T-helper 9 cell (primary cell): Measurements from ENCODE around the gene CFP.
A peak's percentile ranks its signal among the peaks of the same experiment; 100 is the strongest.
"Not testable (repeated sequence)": the region's sequence is repeated elsewhere in the genome, so short reads cannot be mapped to it uniquely, and the experiment has no call there.

ENCODE experiments used
- DNase-seq: peaks from one replicate; pipeline ENCODE4 v3.0.0-alpha.2; 2020
- total RNA-seq, 2 donors: gene quantifications; one replicate each; lab custom pipeline; 2026; lab: John Stamatoyannopoulos, UW

CFP gene
- total RNA-seq, result 2.2 to 4.8 reads per million in 2 donors

DNA sequence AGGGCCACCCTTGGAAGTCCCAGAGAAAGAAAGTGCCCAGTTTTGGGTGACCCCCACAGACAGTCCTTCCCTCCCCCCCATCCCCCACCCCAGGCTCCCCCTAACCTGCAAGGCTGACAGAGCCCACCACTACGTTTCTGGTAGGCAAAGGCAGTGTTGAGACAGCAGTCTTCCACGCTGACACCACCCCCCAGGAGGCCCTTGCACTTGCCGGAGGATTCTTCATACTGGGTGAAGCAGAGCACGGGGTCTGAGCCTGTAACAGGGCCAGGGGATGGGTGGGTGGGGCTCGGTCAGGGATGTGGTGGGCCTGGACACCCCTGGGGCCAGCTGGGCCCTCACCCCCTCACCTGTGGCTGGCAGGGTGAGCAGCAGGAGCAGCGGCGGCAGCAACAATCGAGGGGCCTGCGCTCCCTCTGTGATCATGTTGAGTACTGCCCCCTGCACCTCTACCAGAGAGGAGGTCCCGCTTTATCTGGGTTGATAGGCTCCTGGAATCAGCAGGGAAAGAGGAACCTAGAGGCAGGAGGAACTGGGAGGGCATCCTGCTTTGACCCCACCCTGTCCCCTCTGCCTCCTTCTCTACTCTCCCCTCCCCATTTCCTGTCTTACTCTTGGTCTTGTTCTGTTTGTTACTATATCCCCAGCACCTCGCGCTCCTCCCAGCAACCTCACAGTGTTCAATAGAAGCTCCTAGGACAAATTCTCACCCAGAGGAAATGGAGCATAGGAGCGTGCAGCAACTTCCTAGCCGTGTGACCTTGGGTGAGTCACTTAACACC, at the start of gene CFP:
CFP (minus strand) TSS at position 512 of the 782 bp plus-strand sequence; CDS start at position 426, 86 bp downstream.
- no peak for DNase-seq

DNA sequence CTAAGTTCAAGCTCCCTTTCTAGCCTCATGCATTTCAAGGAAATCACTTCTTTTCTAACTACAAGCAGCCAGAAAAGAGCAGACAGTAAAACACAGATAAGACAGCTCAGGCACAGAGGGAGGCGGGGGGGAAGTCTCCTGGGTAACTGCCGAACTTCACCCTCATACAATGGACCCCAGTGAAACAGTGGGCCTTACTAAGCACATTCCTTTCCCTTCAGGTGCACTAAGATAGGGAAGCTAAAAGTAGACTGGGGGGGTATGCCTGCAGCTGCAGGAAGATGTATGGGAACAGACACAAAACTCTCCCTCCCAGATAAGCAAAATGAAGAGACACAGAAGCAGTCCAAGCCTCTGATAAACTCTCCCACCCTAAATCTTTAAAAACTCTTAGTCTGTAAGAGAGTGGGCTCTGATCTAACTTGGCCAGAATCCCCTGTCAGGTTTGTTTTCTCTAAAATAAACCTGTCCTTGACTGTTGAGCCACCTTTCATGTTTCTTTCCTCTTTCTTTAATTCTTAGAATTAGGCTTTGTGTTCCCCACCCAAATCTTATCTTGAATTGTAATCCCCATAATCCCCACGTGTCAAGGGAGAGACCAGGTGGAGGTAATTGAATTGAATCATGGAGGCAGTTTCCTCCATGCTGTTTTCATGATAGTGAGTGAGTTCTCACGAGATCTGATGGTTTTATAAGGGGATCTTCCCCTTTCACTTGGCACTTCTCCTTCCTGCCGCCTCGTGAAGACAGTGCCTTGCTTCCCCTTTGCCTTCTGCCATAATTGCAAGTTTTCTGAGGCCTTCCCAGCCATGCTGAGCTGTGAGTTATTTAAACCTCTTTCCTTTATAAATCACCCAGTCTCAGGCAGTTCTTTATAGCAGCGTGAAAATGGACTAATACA, 46.5 kb upstream of the CFP start:
- DNase-seq, result not testable (repeated sequence)

DNA sequence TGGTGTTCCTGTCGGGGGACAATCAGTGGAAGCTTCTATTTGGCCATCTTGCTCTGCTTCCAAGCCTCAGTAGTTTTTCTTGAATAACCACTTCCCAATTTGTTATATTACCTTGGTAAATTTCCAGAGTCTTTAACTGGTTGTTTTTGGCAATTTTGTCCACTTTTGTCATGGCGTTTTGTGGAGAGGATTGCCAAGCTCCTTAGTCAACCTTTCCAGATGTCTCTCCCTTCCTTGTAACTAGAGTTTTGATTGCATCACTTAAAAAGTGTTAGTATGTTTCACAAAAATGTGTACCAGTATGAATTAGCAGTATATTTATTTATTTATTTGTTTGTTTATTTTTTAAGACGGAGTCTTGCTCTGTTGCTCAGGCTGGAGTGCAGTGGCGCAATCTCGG, 45.0 kb upstream of the CFP start:
- DNase-seq, result no peak

DNA sequence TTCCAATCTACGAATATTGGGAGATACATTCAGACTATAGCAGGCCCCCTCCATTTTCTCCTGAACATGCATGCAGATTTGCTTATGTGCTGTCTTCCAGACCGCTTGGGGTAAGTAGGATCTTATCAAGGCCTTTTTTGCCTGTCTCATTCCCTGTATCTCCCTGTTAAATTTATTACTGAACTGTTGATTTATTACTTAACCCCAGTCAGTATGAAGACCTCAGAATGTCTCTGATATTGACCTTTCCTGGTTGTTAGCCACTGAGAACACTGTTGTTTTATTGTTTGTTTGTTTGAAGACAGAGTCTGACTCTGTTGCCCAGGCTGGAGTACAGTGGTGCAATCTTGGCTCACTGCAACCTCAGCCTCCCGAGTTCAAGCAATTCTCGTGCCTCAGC, 36.1 kb upstream of the CFP start:
- not testable (repeated sequence) for DNase-seq

DNA sequence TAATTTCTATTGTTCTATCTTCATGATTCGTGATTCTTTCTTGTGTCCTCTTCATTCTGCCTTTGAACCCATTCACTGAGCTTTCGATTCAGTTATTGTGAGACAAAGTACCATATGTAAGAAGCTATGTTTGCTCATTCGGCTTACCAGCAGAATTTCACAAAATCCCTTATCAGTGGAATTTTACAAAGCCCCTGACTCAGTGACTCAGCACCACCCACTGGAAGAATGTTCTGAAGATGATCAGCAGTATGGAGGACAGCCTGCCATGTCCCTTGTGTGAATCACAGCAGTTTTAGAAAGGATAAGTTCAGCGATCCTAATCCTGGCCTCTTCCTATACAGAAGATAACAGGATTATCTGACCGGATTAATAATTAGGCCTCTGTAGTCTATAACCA, 35.0 kb upstream of the CFP start:
- DNase-seq, result no peak

DNA sequence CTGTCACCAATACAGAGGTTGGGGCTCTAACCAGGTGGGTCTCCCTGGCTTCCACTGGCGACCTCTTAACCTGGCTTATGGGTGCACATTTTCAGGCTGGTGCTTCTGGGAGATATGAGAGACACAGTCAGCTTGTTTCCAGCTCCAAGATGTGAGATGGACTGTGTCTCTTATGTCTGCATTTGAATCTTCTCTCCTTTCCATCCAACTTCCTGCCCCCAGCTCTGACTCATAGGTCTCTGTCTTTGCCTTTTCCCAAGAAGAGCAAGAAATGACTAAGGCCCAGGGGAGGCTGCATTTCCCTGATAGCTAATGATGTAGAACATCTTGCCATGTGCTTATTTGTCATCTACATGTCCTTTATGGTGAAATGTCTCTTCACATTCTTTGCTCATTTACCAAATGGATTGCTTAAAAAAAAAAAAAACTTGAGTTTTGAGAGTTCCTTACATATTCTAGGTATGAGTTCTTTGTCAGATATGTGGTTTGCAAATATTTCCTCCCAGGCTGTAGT, 32.5 kb upstream of the CFP start:
- no peak for DNase-seq

DNA sequence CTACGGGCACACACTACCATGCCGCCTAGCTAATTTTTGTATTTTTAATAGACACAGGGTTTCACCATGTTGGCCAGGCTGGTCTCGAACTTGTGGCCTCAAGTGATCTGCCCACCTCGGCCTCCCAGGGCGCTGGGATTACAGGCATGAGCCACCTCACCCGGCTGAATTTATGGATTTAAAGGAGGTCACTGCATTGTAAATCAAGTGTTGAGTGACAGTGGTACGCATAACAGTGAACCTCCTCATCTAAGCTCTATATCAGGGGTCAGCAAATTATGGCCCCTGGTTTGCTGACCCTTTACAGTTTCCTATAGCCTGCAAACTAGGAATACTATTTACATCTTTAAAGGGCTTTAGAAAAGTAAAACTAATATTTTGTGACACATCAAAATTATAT, 31.8 kb upstream of the CFP start:
- DNase-seq, result no peak

DNA sequence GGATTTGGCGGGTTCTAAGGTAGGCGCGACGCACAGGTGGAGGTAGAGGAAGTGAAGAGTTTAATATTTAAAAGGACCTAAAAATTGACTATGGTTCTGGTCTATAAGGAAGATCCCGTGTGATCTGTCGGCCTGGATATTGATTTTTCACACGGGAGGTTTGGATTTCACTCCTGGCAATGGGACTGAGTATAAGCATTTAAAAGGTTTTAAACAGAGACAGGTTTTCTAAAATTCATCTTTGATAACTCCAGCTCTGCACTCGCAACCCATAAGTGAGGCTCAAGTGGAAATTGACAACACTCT, 29.6 kb upstream of the CFP start:
- DNase-seq, result no peak

DNA sequence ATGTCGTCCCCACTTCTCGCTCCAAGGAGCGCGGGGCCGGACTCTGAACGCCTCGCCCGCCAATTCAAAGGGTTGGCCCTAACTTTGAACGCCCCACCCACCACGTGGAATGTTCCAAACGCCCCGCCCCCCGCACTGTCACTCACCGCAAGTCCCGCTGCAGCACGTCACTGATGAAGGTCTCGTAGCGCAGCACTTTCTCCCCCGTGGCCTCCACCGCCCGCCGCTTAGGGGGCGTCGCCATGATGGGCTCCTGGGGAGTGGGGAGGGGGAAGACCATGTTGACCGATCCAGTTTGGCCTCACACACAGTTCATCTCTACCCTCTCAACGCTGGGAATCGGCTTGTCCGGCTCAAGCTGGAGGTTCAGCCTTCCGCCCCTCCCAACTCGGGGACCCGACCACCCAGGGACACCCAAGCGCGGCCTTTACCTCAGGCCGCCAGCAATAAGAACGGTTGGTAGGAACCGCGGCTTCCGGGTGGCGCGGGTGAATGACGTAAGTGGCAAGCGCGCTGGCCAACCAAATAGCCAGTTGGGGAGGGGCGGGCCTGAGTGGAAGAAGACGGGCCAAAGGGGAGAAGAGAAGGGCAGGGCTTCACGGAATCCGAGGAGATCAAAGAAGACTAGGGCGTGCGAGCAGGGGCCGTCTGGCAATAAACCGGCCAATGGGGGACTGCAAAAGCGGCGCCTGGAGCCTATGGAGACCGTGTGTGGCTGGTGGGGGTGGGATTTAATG, 29.1 kb upstream of the CFP start, which contains the start of gene UXT:
UXT (minus strand) TSS at position 497 of the 737 bp plus-strand sequence; CDS start at position 244, 253 bp downstream.
- peak; percentile 87 for DNase-seq

DNA sequence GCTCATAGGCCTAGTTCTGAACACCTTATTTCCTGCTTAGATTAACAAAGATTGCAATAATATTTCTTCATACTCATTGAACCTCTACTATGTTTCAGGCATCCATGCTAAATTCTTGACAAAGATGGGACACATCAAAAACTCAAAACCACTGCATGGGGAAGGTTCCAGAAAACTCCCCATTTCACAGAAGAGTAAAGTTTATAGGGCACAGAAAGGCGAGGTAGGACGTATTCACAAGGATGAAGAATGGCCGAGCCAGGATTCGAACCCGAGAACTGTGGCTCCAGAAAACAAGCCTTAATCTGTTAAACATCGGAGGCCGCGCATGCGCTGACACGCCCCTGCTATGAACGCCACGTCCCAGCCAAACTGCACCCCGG, 28.6 kb upstream of the CFP start:
- no peak for DNase-seq

DNA sequence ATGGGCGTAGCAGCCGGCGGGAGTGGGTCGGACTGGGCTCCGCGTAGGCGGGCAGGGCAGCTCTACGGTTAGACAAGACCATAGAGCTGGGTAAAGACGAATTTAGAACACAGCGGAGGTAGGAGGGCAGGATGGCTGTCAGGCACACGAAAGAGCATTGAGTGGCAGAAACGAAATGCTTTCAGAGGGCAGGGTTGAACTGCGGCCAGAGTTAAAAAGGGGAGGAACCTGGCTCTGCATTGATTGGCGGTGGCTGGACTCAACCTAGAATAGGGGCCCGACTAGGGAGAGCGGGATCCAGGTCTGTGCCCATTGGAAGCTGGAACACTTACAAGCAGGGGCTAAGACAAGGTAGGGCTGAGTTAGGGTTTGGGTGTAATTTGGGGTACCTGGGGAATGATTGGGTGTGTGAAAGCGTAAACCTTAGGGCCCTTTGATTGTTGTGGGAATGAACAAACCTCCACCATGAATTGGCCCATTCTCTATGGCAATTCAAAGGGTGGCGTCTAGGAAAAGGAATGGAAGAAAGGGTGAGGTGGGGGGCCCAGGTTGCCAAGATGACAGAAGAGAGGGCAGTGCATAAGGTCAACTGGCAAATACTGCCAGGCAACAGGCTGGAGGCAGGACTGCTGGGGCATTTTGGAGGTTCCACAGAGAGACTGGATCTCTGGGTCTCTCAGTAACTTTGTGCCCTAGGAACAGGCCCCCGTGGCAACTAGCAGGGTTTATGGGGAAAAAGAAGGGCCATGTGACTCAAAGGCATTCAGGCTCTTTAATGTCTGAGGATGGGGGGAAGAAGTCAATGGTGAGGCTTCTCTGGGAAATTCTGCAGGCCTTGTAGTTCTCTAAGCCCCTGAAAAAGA, 21.5 kb upstream of the CFP start:
- DNase-seq, result no peak

DNA sequence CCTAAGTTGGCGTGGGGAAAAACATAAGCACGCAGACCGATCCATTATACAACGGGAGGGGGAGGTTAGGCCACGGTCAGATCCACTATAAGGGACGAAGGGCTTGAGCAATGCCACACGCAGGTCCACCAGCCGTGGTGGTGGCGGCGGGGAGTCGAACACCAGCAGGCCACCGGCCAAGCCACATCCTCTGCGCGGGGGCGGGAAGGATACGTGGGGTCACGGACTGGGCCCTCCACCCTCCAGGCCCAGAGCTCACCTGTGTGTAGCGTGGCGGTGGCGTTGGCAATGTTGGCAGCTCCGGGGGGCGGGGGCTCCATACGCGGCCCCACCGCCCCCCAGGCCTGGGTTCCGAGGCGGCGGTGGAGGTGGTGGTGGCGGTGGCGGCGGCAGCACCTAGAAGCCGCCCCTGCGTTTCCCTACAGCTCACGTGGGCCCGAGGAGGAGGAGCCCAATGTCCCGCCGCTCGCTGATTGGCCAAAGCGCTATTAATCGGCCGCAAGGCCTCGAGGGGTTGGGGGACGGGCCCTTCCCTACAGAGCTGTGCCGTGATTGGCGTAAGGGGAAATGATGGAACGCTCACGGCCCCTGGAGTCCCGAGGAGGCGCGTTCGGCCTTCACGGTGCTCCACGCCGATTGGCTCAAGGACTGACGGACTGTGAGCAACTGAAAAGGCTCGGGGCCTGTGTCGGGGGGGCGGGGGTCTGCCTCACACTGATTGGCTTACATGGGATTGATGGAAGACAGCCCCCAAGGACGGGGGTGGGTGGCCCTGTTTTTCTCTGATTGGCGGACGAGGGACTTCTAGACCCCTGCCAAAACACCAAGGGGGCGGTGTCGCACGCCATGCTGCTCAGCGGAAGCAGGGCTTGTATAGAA, 20.7 kb upstream of the CFP start, which contains the start of gene ELK1:
ELK1 (minus strand) TSS at position 400 of the 879 bp plus-strand sequence. CDS start 9,122 bp downstream, outside the sequence.
- peak; percentile 76 for DNase-seq

DNA sequence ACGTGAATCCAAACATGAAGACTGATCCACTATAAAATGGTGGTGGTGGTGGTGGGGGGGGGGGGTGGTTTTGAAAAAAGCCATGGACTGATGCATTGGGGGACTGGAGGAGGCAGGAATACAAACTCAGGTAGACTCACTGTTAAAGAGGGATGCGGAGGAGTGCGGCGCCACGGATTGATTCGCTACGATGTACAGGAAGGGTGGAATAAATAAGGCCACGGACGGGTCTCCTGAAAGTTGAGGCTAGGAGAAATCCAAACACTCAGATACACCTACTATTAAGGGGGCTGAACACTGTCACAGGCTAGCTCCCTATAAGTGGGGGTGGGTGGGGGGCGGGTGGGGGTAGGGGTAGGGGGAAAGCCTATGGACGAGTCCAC, 20.0 kb upstream of the CFP start:
- DNase-seq, result no peak

DNA sequence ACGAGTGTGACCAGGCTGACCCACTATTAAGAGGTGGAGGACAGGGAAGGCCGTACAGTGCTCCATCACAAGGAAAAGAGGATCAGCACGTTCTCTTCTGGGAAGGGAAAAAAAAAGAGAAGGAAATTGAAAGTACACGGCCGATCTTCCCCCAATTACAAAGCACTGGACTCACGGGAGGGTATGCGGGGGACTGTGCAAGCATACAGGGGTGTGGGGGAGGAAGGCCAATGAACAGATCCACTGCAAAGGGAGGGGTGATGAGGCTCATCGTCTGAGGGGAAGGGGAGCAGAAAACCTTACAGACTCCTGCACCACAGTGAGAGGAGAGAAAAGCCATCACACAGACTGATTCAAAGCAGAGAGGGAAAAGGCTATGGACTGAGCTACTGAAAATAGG, 19.5 kb upstream of the CFP start:
- DNase-seq, result no peak

DNA sequence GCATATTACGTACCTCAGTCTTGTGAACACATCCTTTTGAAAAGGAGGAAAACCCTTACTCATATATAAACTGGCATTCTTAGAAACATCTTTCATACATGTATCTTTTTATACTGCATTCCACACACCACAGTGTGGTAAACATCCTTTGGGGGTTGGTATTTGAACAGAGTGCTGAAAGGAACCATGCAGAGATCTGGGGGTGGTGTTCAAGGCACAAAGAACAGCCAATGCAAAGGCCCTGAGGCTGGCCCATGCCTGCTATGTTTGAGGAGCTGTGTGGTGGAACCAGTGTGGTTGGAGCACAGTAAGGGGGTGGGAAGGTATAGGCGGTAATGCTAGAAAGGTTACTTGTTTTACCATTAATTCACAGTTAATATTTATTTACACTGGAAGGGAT, 18.6 kb upstream of the CFP start:
- DNase-seq, result no peak

DNA sequence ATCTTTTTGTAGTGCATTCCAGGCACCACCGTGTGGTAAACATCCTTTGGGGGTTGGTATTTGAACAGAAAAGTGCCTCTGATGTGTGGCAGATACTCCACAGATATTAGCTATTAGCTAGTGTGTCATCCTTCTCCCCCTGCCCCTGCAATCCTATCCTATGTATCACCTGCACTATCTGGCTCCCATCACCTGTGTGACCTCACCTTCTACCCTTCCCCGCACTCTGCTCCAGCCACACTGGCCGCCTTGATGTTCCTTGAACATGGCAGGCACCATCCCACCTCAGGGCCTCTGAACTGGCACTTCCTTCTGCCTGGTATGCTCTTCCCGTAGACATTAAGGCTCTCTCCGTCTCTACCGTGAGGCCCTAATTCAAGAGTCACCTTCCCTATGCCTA, 16.9 kb upstream of the CFP start:
- no peak for DNase-seq

DNA sequence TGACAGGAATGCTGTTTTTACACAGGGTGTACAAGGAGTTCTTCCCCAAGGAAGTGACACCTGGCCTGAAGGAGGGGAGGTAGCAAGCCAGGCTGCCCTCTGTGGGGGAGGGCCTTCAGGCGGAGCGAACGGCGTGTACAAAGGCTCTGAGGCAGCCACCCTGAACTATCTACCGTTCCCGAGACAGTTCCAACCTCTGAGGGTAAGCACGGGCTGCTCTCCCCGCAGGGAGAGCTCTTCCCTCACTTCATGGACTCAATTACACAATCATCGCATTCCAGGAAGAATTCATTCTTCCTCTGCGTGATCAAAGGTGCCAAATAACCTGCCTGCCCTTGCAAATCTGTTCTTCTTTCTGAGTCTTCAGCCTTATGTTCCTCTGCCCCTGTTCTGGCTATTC, 15.8 kb upstream of the CFP start:
- no peak for DNase-seq

DNA sequence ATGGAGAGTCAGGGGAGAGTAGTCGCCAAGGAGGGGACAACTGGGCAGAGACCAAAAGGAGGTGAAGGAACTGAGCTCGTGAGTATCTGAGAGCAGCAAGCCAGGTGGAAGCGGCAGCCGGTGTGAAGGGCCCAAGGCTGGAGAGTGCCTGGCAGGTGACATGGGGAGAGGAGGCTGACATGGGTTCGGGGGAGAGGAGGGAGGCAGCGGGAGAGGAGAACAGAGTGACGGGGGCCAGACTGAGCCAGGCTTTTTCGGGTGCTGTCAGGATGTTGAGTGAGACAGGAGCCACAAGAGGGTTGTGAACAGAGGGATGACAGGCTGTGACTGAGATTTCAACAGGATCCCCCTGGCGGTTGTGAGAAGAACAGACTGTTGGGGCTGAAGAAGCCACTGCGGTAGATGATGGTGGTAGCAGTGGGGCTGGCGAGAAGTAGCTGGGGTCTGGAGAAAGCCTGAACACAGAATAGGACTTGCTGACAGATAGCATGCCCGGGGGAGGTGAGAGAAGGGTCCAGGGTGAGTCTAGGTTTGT, 14.9 kb upstream of the CFP start:
- DNase-seq, result no peak

DNA sequence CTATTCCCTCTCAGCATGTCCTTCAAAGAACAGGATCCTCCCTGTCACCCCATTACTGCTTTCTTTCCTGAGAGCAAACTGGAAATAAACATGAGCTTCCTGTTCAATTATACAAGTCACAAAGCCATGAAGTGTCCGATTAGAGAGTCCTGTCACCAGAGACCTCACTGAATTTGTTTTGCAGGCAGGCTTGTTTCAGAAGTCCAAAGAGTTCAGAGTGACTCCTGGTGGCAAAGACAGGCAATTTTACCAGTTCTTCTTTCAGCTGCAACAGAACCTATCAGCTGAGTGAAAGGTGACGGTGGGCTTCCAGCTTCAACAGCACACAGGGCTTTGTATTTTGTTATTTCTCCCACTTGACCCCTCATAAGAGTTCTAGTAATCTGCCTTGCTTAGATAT, 14.2 kb upstream of the CFP start:
- no peak for DNase-seq

DNA sequence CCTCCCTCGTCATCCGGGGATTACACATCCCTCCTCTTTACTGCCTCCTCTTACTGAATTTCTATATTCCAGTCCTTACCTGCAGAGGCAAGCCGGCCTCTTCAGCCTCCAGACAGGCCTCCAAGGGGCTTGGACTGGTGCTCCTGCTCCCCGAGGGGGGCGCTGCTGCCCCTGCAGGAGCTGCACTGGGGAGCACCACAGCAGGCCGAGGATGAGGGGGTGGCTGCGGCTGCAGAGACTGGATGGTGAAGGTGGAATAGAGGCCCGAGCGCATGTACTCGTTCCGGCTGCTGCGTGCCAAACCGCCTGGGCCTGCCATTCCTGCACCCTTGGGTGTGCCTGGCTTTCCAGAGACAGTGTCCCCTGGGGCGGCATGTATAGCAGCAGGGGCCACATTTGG, 9.1 kb upstream of the CFP start:
- no peak for DNase-seq
